ENCODE data around the gene GBP3. TPM values are rescaled to one million over a fixed set of nuclear protein-coding genes. Genes with fewer than 3 reads are reported as not detected.
"Not testable (repeated sequence)": the region's sequence is repeated elsewhere in the genome, so short reads cannot be mapped to it uniquely, and the experiment has no call there.

The GBP3 gene
- total and polyA plus RNA-seq, 4 donors: 2.0 to 8.8 (median 4.4) TPM

DNA sequence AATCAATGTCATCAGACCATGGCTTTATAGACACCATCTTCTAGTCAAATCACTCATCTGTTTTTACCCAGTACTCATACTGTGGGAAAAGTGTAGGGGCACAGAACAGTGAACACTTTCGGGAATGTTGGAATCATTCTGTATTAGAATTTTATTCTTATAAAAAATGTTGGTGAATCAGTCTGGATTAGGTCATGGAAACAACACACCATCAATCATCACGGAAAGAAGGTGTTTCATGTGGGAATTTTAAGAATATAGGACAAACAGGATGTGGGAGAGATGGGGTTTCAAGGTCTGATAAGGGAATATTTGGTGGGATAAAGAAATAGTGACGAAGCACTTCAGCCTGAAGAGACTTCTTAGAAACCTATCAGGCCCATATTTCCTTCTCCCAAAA, 25.1 kb upstream of the GBP3 start:
- no peak overlapping the region for H3K9ac ChIP-seq (ENCODE audit: low read depth in 1 of 2, low read length in 2 of 2)
- no peak overlapping the region for H3K27ac ChIP-seq (ENCODE audit: low read depth in 1 of 2, low read length in 2 of 2)
- peaks cover 2 to 8% (median 7%) of the 10 kb centered on the region in 4 donors for H3K9me3 ChIP-seq (ENCODE audit: control insufficient read depth in 4 of 4, low read length in 3 of 4)
- no peaks in the 10 kb centered on the region for H3K27me3 ChIP-seq (ENCODE audit: control insufficient read depth in 4 of 4, insufficient read depth in 4 of 4, low read length in 3 of 4)
- WGBS: 74% methylated on average over 3 of the region's 3 CpGs
- no peak for DNase-seq (ENCODE audit: low spot score)
- peaks cover 4 to 18% (median 11%) of the 10 kb centered on the region in 4 donors for H3K36me3 ChIP-seq (ENCODE audit: control insufficient read depth in 4 of 4, insufficient read depth in 3 of 4, low read depth in 1 of 4, low read length in 3 of 4)
- no peak for TF ChIP-seq ZBTB33 (IDR thresholded peaks at IDR 0.05)
- H3K4me3 ChIP-seq (ENCODE audit: low read depth in 1 of 3, low read length in 3 of 3): no peak overlapping the region
- peaks cover 2 to 26% (median 10%) of the 10 kb centered on the region in 4 donors for H3K4me1 ChIP-seq (ENCODE audit: control insufficient read depth in 4 of 4, insufficient read depth in 4 of 4, low read length in 3 of 4)

DNA sequence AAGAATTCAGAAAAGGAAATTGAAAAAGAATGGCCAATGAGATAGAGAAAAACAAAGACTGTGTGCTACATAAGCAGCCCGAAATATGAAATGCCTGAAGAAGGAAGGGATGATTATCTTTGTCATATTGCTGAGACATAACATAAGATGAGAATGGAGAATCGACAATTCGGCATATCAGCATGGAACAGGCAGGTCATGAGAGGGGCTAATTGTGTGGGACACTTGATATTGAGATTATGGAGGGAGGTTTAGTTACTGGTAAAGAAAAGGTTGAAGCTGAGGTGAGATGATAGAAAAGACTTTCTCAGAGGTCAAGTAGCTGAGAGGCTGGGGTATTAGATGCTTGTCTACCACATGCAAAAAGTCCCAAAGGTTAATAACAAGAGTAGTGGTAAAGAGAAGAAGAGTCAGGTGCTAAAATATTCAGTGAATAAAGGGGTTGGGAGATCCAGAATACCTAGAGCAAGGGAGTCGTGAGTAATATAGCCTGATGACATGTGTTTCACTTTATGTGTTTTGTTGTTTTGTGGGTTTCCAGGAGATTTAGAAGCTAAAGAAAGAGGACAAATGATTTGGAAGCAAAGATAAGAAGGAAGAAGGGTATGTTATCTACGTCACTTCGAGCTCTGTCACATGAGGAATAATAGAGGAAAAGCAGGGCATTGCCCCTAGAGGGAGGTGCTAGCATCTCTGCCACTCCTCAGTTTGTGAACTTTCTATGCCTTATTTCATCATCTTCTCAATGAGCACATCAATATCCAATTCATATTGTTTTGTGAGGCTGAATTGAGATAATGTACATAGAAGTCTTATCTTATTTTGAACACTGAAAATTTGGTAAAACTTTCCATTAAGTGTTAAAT, 23.9 kb upstream of the GBP3 start:
- H3K9me3 ChIP-seq (ENCODE audit: control insufficient read depth in 4 of 4, low read length in 3 of 4); H3K27me3 ChIP-seq (ENCODE audit: control insufficient read depth in 4 of 4, insufficient read depth in 4 of 4, low read length in 3 of 4); DNase-seq (ENCODE audit: low spot score); H3K27ac ChIP-seq (ENCODE audit: low read depth in 1 of 2, low read length in 2 of 2); H3K9ac ChIP-seq (ENCODE audit: low read depth in 1 of 2, low read length in 2 of 2); H3K36me3 ChIP-seq (ENCODE audit: control insufficient read depth in 4 of 4, insufficient read depth in 3 of 4, low read depth in 1 of 4, low read length in 3 of 4); H3K4me3 ChIP-seq (ENCODE audit: low read depth in 1 of 3, low read length in 3 of 3): not testable (repeated sequence)
- peaks cover 2 to 26% (median 10%) of the 10 kb centered on the region in 4 donors for H3K4me1 ChIP-seq (ENCODE audit: control insufficient read depth in 4 of 4, insufficient read depth in 4 of 4, low read length in 3 of 4)
- 73% methylated on average over 6 of the region's 6 CpGs for WGBS
- TF ChIP-seq RAD21 (IDR thresholded peaks at IDR 0.05) (peak in 1 of 2 donors; percentile 15), RXRA (IDR thresholded peaks at IDR 0.05) (peak; percentile 52 to 80), ATF3 (IDR thresholded peaks at IDR 0.05) (peak; percentile 52), HNF4A (conservative IDR thresholded peaks at IDR 0.05) (peak; percentile 14 to 35)

DNA sequence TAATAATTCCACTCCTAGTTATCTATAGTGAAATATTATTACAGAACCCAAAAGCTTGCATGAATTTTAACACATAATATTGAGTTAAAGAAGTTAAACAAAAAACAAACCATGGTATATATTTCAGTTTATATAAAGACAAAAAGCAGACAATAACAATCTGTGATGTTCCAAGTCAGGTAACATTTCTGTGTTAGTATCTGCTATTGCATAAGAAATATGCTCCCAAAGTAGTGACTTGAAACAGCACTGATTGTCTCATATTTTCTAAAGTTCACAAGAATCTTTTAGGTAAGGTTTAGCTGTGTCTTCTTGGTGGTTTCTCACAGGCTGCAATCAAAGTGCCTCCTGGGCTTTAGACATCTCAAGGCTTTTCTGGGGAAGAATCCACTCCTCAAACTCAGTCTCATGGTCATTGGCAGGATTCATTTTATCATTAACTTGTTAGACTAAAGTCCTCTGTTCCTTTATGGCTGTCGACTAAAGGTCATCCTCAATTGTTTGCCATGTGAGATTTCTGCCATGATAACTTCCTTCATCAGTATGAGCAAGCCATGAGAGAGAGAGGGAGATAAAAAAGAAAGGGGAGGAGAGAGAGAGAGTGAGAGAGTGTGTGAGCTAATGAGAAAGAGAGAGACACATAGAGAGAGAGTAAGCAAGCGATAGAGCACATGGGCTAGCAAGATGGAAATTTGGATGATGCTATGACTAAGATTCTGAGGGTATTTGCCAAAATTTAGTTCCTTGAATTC, 22.5 kb upstream of the GBP3 start:
- Histone ChIP-seq H3K27ac (ENCODE audit: low read depth in 1 of 2, low read length in 2 of 2) (peak overlapping the region; percentile 35 to 70), H3K36me3 (ENCODE audit: control insufficient read depth in 4 of 4, insufficient read depth in 3 of 4, low read depth in 1 of 4, low read length in 3 of 4) (peaks cover 0 to 4% (median 2%) of the 10 kb centered on the region in 4 donors), H3K9me3 (ENCODE audit: control insufficient read depth in 4 of 4, low read length in 3 of 4) (peaks cover 5 to 8% (median 7%) of the 10 kb centered on the region in 4 donors), H3K27me3 (ENCODE audit: control insufficient read depth in 4 of 4, insufficient read depth in 4 of 4, low read length in 3 of 4) (no peaks in the 10 kb centered on the region), H3K9ac (ENCODE audit: low read depth in 1 of 2, low read length in 2 of 2) (no peak overlapping the region), H3K4me3 (ENCODE audit: low read depth in 1 of 3, low read length in 3 of 3) (no peak overlapping the region), H3K4me1 (ENCODE audit: control insufficient read depth in 4 of 4, insufficient read depth in 4 of 4, low read length in 3 of 4) (peaks cover 2 to 26% (median 10%) of the 10 kb centered on the region in 4 donors)
- no peak for DNase-seq (ENCODE audit: low spot score)
- 28% methylated on average over 2 of the region's 2 CpGs for WGBS
- TF ChIP-seq, protein P1, sequence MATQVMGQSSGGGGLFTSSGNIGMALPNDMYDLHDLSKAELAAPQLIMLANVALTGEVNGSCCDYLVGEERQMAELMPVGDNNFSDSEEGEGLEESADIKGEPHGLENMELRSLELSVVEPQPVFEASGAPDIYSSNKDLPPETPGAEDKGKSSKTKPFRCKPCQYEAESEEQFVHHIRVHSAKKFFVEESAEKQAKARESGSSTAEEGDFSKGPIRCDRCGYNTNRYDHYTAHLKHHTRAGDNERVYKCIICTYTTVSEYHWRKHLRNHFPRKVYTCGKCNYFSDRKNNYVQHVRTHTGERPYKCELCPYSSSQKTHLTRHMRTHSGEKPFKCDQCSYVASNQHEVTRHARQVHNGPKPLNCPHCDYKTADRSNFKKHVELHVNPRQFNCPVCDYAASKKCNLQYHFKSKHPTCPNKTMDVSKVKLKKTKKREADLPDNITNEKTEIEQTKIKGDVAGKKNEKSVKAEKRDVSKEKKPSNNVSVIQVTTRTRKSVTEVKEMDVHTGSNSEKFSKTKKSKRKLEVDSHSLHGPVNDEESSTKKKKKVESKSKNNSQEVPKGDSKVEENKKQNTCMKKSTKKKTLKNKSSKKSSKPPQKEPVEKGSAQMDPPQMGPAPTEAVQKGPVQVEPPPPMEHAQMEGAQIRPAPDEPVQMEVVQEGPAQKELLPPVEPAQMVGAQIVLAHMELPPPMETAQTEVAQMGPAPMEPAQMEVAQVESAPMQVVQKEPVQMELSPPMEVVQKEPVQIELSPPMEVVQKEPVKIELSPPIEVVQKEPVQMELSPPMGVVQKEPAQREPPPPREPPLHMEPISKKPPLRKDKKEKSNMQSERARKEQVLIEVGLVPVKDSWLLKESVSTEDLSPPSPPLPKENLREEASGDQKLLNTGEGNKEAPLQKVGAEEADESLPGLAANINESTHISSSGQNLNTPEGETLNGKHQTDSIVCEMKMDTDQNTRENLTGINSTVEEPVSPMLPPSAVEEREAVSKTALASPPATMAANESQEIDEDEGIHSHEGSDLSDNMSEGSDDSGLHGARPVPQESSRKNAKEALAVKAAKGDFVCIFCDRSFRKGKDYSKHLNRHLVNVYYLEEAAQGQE (IDR thresholded peaks at IDR 0.05): peak; percentile 47
- TF ChIP-seq GABPA (IDR thresholded peaks at IDR 0.05 in 1 of 2, conservative IDR thresholded peaks at IDR 0.05 in 1 of 2) (no peak), RXRA (IDR thresholded peaks at IDR 0.05) (peak; percentile 82 to 91), RAD21 (IDR thresholded peaks at IDR 0.05) (peak; percentile 38 to 59), SP1 (IDR thresholded peaks at IDR 0.05) (peak; percentile 97), YY1 (IDR thresholded peaks at IDR 0.05) (peak; percentile 95), TAF1 (conservative IDR thresholded peaks at IDR 0.05) (peak; percentile 57), NR2F2 (IDR thresholded peaks at IDR 0.05) (peak; percentile 38), FOXA2 (IDR thresholded peaks at IDR 0.05) (peak; percentile 57), FOXA1 (IDR thresholded peaks at IDR 0.05) (no peak)
- TF ChIP-seq, protein P2, sequence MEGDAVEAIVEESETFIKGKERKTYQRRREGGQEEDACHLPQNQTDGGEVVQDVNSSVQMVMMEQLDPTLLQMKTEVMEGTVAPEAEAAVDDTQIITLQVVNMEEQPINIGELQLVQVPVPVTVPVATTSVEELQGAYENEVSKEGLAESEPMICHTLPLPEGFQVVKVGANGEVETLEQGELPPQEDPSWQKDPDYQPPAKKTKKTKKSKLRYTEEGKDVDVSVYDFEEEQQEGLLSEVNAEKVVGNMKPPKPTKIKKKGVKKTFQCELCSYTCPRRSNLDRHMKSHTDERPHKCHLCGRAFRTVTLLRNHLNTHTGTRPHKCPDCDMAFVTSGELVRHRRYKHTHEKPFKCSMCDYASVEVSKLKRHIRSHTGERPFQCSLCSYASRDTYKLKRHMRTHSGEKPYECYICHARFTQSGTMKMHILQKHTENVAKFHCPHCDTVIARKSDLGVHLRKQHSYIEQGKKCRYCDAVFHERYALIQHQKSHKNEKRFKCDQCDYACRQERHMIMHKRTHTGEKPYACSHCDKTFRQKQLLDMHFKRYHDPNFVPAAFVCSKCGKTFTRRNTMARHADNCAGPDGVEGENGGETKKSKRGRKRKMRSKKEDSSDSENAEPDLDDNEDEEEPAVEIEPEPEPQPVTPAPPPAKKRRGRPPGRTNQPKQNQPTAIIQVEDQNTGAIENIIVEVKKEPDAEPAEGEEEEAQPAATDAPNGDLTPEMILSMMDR (IDR thresholded peaks at IDR 0.05; ENCODE audit: low read depth, low read length, missing input control): no peak
- TF ChIP-seq, protein P3, sequence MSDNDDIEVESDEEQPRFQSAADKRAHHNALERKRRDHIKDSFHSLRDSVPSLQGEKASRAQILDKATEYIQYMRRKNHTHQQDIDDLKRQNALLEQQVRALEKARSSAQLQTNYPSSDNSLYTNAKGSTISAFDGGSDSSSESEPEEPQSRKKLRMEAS (IDR thresholded peaks at IDR 0.05): peak; percentile 78
